Prostate gland (tissue), 2 donors: Measurements from ENCODE around the gene CCDC102B.

Experiments used
- POLR2A ChIP-seq: fragments of 450-650 bp; IDR thresholded peaks from one replicate; pipeline ENCODE4 v1.6.1; 2016; ENCODE audit warnings: antibody characterized with exemption, mild to moderate bottlenecking
- POLR2AphosphoS5 ChIP-seq: sonication (generic); formaldehyde crosslinking; IDR thresholded peaks from one replicate; pipeline ENCODE4 v1.6.1; 2017; ENCODE audit warnings: antibody characterized with exemption
- TF ChIP-seq, protein P1 (sequence below), 4 experiments: fragments of 200-600 bp in 2 of 4; fragments of 450-650 bp in 2 of 4; sonication (generic) in 2 of 4; IDR thresholded peaks; 1 replicate in 3 of 4; 2 replicates in 1 of 4; pipeline ENCODE4 v1.5.1; 2016 to 2019; ENCODE audit warnings: antibody characterized with exemption in 4 of 4, mild to moderate bottlenecking in 2 of 4, moderate library complexity in 2 of 4

DNA sequence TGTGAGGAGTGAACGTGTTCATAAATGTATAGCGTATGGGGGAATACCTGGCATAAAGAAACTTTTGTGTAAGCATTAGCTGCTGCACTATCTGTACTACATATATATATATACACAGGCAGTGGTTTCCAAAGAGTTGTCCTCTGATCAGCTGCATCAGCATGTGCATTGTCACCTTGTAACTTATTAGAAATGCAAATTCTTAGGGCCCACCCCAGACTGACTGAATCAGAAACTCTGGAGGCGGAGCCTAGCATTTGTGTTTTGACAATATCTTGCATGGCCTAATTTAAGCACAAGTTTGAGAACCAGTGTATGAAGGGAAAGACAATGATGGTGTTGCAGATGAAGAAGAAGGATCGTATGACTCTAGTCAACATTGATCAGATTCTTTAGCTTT, 299.5 kb downstream of the CCDC102B start:
- TF ChIP-seq, protein P1, sequence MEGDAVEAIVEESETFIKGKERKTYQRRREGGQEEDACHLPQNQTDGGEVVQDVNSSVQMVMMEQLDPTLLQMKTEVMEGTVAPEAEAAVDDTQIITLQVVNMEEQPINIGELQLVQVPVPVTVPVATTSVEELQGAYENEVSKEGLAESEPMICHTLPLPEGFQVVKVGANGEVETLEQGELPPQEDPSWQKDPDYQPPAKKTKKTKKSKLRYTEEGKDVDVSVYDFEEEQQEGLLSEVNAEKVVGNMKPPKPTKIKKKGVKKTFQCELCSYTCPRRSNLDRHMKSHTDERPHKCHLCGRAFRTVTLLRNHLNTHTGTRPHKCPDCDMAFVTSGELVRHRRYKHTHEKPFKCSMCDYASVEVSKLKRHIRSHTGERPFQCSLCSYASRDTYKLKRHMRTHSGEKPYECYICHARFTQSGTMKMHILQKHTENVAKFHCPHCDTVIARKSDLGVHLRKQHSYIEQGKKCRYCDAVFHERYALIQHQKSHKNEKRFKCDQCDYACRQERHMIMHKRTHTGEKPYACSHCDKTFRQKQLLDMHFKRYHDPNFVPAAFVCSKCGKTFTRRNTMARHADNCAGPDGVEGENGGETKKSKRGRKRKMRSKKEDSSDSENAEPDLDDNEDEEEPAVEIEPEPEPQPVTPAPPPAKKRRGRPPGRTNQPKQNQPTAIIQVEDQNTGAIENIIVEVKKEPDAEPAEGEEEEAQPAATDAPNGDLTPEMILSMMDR (IDR thresholded peaks at IDR 0.05): no peak
- TF ChIP-seq POLR2A (no peak), POLR2AphosphoS5 (no peak)
